ENCODE measurements around the gene GNAL.

DNA sequence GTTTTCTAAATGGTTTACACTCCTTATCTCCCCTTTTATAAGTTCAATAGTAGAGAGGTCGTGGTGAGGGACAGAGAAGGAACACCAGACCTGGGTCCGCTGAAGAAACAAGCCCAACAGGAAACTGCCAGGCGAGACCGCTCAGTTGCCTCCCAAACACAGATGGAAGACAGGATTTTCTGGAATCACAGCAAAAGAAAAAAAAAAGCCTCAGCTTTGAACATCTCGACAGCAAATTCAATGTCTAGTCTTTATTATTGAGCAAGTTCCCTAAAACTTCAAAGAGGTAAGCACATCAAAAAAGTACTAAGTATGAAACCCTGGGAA lies 33.5 kb upstream of the GNAL start:
- TF ChIP-seq, protein P1, sequence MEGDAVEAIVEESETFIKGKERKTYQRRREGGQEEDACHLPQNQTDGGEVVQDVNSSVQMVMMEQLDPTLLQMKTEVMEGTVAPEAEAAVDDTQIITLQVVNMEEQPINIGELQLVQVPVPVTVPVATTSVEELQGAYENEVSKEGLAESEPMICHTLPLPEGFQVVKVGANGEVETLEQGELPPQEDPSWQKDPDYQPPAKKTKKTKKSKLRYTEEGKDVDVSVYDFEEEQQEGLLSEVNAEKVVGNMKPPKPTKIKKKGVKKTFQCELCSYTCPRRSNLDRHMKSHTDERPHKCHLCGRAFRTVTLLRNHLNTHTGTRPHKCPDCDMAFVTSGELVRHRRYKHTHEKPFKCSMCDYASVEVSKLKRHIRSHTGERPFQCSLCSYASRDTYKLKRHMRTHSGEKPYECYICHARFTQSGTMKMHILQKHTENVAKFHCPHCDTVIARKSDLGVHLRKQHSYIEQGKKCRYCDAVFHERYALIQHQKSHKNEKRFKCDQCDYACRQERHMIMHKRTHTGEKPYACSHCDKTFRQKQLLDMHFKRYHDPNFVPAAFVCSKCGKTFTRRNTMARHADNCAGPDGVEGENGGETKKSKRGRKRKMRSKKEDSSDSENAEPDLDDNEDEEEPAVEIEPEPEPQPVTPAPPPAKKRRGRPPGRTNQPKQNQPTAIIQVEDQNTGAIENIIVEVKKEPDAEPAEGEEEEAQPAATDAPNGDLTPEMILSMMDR (IDR thresholded peaks at IDR 0.05), result no peak
- no peak for TF ChIP-seq POLR2A (IDR thresholded peaks at IDR 0.05)

All from heart left ventricle (tissue), 13 donors.